ENCODE measurements around the gene RPS3.

RPS3 gene

GRCh38 chr11:75420224-75421034 is 21.1 kb downstream of the RPS3 start:
- no peak for TF ChIP-seq ARNT (IDR thresholded peaks at IDR 0.05)
- no peak for TF ChIP-seq NFRKB (IDR thresholded peaks at IDR 0.05)
- no peak for TF ChIP-seq SUZ12 (IDR thresholded peaks at IDR 0.05)
- no peak for TF ChIP-seq BHLHE40 (IDR thresholded peaks at IDR 0.05; ENCODE audit: borderline replicate concordance)
- no peak for TF ChIP-seq TARDBP (IDR thresholded peaks at IDR 0.05)
- TF ChIP-seq CTBP1 (IDR thresholded peaks at IDR 0.05; ENCODE audit: borderline replicate concordance): no peak
- TF ChIP-seq, protein P1, sequence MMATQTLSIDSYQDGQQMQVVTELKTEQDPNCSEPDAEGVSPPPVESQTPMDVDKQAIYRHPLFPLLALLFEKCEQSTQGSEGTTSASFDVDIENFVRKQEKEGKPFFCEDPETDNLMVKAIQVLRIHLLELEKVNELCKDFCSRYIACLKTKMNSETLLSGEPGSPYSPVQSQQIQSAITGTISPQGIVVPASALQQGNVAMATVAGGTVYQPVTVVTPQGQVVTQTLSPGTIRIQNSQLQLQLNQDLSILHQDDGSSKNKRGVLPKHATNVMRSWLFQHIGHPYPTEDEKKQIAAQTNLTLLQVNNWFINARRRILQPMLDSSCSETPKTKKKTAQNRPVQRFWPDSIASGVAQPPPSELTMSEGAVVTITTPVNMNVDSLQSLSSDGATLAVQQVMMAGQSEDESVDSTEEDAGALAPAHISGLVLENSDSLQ (IDR thresholded peaks at IDR 0.05): no peak
- no peak for TF ChIP-seq L3MBTL2 (conservative IDR thresholded peaks at IDR 0.05)
- no peak for TF ChIP-seq HDGF (IDR thresholded peaks at IDR 0.05; ENCODE audit: borderline replicate concordance)
- no peak for TF ChIP-seq LEF1 (IDR thresholded peaks at IDR 0.05; ENCODE audit: borderline replicate concordance)
- TF ChIP-seq ELF4 (IDR thresholded peaks at IDR 0.05): no peak
- TF ChIP-seq SP1 (IDR thresholded peaks at IDR 0.05): no peak
- TF ChIP-seq FOXM1 (IDR thresholded peaks at IDR 0.05; ENCODE audit: borderline replicate concordance): no peak
- no peak for TF ChIP-seq FOXA1 (IDR thresholded peaks at IDR 0.05)
- TF ChIP-seq FOXK2 (IDR thresholded peaks at IDR 0.05): no peak
- TF ChIP-seq ZNF384 (IDR thresholded peaks at IDR 0.05): no peak
- CTCF ChIA-PET: no interaction called here
- DNase-seq (ENCODE audit: extremely low spot score): no peak
- POLR2A ChIA-PET: interaction anchor here (2.0 kb wide), 1 partner anchor 20 kb away, joined by 4 read pairs; no protein-coding TSS in a partner anchor

DNA sequence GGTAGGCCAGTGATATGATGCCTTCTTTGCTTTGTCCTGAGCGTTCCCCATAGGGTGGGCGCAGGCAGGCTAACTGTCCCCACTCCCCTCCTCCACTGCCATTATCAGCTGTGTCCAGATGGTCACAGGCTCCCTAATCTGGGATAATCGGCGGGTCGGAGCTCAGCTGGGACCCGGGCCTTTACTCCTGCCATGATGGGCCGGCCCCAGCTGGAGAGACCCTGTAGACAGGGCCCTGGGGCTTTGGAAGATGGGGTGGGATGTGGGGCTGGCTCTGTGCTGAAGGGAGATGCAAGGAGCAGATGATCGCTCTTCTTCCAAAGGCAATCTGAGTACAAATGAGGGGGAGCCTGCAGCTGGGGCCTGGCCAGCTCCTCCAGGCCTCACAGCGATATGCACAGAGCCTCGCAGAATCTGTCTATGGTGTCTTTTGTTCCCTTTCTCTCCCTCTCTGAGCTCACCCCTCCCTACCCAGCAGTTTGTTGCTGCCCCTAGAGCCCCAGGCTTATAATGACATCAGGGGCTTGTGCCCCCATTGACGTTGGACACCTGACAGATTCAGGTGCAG is 21.8 kb downstream of the RPS3 start:
- no peak for DNase-seq (ENCODE audit: extremely low spot score)
- POLR2A ChIA-PET: no interaction called here
- CTCF ChIA-PET: no interaction called here
- no peak for TF ChIP-seq HDGF (IDR thresholded peaks at IDR 0.05; ENCODE audit: borderline replicate concordance)
- TF ChIP-seq SP1 (IDR thresholded peaks at IDR 0.05): no peak
- no peak for TF ChIP-seq FOXM1 (IDR thresholded peaks at IDR 0.05; ENCODE audit: borderline replicate concordance)
- no peak for TF ChIP-seq BHLHE40 (IDR thresholded peaks at IDR 0.05; ENCODE audit: borderline replicate concordance)
- TF ChIP-seq L3MBTL2 (conservative IDR thresholded peaks at IDR 0.05): no peak
- no peak for TF ChIP-seq CTBP1 (IDR thresholded peaks at IDR 0.05; ENCODE audit: borderline replicate concordance)
- no peak for TF ChIP-seq FOXK2 (IDR thresholded peaks at IDR 0.05)
- no peak for TF ChIP-seq LEF1 (IDR thresholded peaks at IDR 0.05; ENCODE audit: borderline replicate concordance)
- no peak for TF ChIP-seq FOXA1 (IDR thresholded peaks at IDR 0.05)
- TF ChIP-seq ZNF384 (IDR thresholded peaks at IDR 0.05): no peak
- no peak for TF ChIP-seq ELF4 (IDR thresholded peaks at IDR 0.05)
- TF ChIP-seq TARDBP (IDR thresholded peaks at IDR 0.05): no peak
- TF ChIP-seq SUZ12 (IDR thresholded peaks at IDR 0.05): no peak
- no peak for TF ChIP-seq NFRKB (IDR thresholded peaks at IDR 0.05)
- TF ChIP-seq, protein P1 (IDR thresholded peaks at IDR 0.05): no peak
- no peak for TF ChIP-seq ARNT (IDR thresholded peaks at IDR 0.05)

- ChIA-PET CTCF (no interaction called here), POLR2A (no interaction called here)
- no peak for TF ChIP-seq CTBP1 (IDR thresholded peaks at IDR 0.05; ENCODE audit: borderline replicate concordance)
- no peak for TF ChIP-seq BHLHE40 (IDR thresholded peaks at IDR 0.05; ENCODE audit: borderline replicate concordance)
- no peak for TF ChIP-seq FOXM1 (IDR thresholded peaks at IDR 0.05; ENCODE audit: borderline replicate concordance)
- TF ChIP-seq HDGF (IDR thresholded peaks at IDR 0.05; ENCODE audit: borderline replicate concordance): no peak
- no peak for TF ChIP-seq L3MBTL2 (conservative IDR thresholded peaks at IDR 0.05)
- no peak for TF ChIP-seq LEF1 (IDR thresholded peaks at IDR 0.05; ENCODE audit: borderline replicate concordance)
- TF ChIP-seq, protein P1 (IDR thresholded peaks at IDR 0.05): no peak
- no peak for TF ChIP-seq FOXA1 (IDR thresholded peaks at IDR 0.05)
- no peak for DNase-seq (ENCODE audit: extremely low spot score)
These were observed 22.6 kb downstream of the RPS3 start for GRCh38 chr11:75421902-75422247.

DNA sequence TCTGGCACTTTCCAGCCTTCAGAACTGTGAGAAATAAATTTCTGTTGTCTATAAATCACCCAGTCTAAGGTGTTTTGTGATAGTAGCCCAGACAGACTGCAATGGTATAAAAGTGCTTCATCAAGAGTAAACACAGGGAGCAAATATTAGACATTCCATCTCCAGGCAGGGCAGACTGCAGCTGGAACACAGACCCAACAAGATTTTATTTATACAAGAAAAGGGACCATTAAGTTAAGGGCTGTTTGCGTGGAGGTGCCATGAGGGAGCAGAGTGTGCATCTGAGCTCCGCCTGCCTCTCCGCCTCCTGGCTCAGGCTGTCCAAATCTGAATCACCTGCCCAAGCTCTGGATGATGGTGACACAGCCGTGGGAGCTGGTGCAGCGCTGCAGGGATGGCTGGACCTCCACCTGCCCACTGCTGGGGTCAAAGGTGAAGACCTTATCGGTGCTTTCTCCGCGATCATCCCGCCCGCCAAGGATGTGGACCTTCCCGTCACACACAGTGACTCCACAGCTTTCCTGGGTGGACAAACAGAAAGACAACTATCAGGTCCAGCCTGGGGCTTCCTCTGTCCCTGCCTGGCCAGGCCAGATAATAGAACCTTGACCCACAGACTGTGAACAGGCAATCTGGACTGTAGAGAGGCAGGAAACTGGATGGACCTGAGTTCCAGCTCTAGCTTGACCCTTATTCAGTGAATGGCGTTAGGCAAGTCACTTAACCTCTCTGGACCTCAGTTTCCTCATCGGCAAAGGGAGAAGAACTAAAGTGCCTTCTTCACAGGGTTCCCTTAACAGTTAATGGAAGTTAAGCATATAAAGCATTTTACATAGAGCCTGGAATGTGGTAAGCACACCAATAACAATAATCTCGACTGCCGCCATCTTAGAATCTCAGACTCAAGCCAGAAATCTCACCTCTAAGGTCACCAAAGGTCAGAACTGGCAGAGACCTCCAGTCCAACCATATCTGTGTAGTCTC is 23.2 kb downstream of the RPS3 start:
- ChIA-PET POLR2A (no interaction called here), CTCF (no interaction called here)
- TF ChIP-seq ELF4 (IDR thresholded peaks at IDR 0.05): no peak
- TF ChIP-seq CTBP1 (IDR thresholded peaks at IDR 0.05; ENCODE audit: borderline replicate concordance): no peak
- TF ChIP-seq NFRKB (IDR thresholded peaks at IDR 0.05): no peak
- no peak for TF ChIP-seq SP1 (IDR thresholded peaks at IDR 0.05)
- no peak for TF ChIP-seq L3MBTL2 (conservative IDR thresholded peaks at IDR 0.05)
- no peak for TF ChIP-seq FOXK2 (IDR thresholded peaks at IDR 0.05)
- TF ChIP-seq BHLHE40 (IDR thresholded peaks at IDR 0.05; ENCODE audit: borderline replicate concordance): no peak
- no peak for DNase-seq (ENCODE audit: extremely low spot score)

DNA sequence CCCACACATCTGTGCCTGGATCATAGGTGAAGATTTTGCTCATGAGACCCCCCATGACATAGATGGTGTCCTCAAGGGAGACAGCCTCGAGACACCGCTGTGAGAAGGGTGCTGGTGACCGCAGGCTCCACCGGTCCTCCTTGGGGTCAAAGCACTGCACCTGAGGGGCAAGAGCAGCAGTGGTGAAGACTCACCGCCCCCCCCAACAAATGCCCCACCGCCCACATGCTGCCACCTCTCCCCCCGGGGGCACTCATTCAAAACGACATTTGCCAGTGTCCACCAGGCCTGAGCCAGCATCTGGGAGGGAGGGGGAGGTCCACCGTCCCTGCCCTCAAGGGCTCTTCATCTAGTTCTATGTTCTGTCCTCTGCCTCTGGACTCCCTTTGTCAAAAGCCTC is 24.4 kb downstream of the RPS3 start:
- TF ChIP-seq TARDBP (IDR thresholded peaks at IDR 0.05): no peak
- no peak for TF ChIP-seq LEF1 (IDR thresholded peaks at IDR 0.05; ENCODE audit: borderline replicate concordance)
- no peak for TF ChIP-seq FOXM1 (IDR thresholded peaks at IDR 0.05; ENCODE audit: borderline replicate concordance)
- TF ChIP-seq, protein P1 (IDR thresholded peaks at IDR 0.05): no peak
- no peak for TF ChIP-seq SUZ12 (IDR thresholded peaks at IDR 0.05)
- TF ChIP-seq CTBP1 (IDR thresholded peaks at IDR 0.05; ENCODE audit: borderline replicate concordance): no peak
- no peak for TF ChIP-seq ARNT (IDR thresholded peaks at IDR 0.05)
- TF ChIP-seq HDGF (IDR thresholded peaks at IDR 0.05; ENCODE audit: borderline replicate concordance): no peak
- no peak for TF ChIP-seq BHLHE40 (IDR thresholded peaks at IDR 0.05; ENCODE audit: borderline replicate concordance)
- no peak for TF ChIP-seq NFRKB (IDR thresholded peaks at IDR 0.05)
- TF ChIP-seq FOXK2 (IDR thresholded peaks at IDR 0.05): no peak
- no peak for TF ChIP-seq SP1 (IDR thresholded peaks at IDR 0.05)
- TF ChIP-seq FOXA1 (IDR thresholded peaks at IDR 0.05): no peak
- TF ChIP-seq ZNF384 (IDR thresholded peaks at IDR 0.05): no peak
- no peak for TF ChIP-seq L3MBTL2 (conservative IDR thresholded peaks at IDR 0.05)
- no peak for TF ChIP-seq ELF4 (IDR thresholded peaks at IDR 0.05)
- POLR2A ChIA-PET: no interaction called here
- no peak for DNase-seq (ENCODE audit: extremely low spot score)
- CTCF ChIA-PET: interaction anchor here (0.7 kb wide), 1 partner anchor 33 kb away, joined by 3 read pairs; no protein-coding TSS in a partner anchor

Measured in HEK293T (cell line).